A549 (cell line): Measurements from ENCODE around the gene CFAP92.

Experiments used
- EP300 ChIP-seq, 2 experiments: fragments of >200 bp; sonication (Bioruptor Twin); formaldehyde crosslinking; IDR thresholded peaks; 2 replicates in 1 of 2; 3 replicates in 1 of 2; pipeline ENCODE4 v1.6.1; 2016 to 2017
- KDM5A ChIP-seq: fragments of 200-600 bp; sonication (generic); IDR thresholded peaks from 2 replicates; pipeline ENCODE4 v1.6.1; 2016; ENCODE audit warnings: antibody characterized with exemption, mild to moderate bottlenecking
- MAFK ChIP-seq: fragments of 450-650 bp; IDR thresholded peaks from 2 replicates; pipeline ENCODE4 v1.6.1; 2014; ENCODE audit not compliant: partially characterized antibody
- POLR2A ChIP-seq: IDR thresholded peaks from 2 replicates; pipeline ENCODE4 v1.6.1; 2012; ENCODE audit warnings: mild to moderate bottlenecking, low read length
- POLR2AphosphoS2 ChIP-seq: conservative IDR thresholded peaks from 2 replicates; pipeline ENCODE4 v1.6.1; 2012; ENCODE audit warnings: low read length, improper control_type of control experiment, inconsistent platforms
- RCOR1 ChIP-seq: fragments of 150-350 bp; IDR thresholded peaks from 2 replicates; pipeline ENCODE4 v1.6.1; 2014; ENCODE audit warnings: antibody characterized with exemption, low read length, low read depth
- TF ChIP-seq, protein P1 (sequence below): fragments of >200 bp; sonication (Bioruptor Twin); formaldehyde crosslinking; IDR thresholded peaks from 3 replicates; pipeline ENCODE4 v1.5.1; 2016
- TF ChIP-seq, protein P2 (sequence below): fragments of 150-350 bp; IDR thresholded peaks from 2 replicates; pipeline ENCODE4 v1.6.1; 2014; ENCODE audit warnings: low read depth, mild to moderate bottlenecking, low read length
- TF ChIP-seq, protein P3 (sequence below): fragments of 250-450 bp; sonication (Bioruptor Pico); IDR thresholded peaks from 2 replicates; pipeline ENCODE4 v1.5.0; 2021; ENCODE audit warnings: mild to moderate bottlenecking, moderate library complexity, borderline replicate concordance

DNA sequence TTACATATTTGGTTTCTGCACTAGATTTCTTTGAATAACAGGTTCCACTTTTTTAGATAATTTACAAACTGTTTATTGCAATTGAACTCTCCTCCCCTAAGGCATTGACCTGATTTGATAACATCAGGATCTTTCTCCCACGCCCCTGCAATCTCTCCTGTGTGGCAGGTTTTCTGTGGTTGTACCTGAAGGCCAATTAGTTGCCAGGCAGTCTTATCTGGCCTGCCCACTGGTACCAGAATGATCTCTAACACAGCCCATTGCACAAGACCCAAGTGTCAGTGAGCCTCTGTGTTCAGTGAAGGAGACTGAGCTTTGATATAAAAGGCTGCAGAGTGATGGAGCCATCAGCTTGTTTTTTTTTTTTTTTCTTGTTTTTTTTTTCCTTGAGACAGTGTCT, 111.2 kb downstream of the CFAP92 start:
- TF ChIP-seq, protein P1, sequence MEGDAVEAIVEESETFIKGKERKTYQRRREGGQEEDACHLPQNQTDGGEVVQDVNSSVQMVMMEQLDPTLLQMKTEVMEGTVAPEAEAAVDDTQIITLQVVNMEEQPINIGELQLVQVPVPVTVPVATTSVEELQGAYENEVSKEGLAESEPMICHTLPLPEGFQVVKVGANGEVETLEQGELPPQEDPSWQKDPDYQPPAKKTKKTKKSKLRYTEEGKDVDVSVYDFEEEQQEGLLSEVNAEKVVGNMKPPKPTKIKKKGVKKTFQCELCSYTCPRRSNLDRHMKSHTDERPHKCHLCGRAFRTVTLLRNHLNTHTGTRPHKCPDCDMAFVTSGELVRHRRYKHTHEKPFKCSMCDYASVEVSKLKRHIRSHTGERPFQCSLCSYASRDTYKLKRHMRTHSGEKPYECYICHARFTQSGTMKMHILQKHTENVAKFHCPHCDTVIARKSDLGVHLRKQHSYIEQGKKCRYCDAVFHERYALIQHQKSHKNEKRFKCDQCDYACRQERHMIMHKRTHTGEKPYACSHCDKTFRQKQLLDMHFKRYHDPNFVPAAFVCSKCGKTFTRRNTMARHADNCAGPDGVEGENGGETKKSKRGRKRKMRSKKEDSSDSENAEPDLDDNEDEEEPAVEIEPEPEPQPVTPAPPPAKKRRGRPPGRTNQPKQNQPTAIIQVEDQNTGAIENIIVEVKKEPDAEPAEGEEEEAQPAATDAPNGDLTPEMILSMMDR = no peak
- TF ChIP-seq MAFK = no peak
- TF ChIP-seq, protein P2, sequence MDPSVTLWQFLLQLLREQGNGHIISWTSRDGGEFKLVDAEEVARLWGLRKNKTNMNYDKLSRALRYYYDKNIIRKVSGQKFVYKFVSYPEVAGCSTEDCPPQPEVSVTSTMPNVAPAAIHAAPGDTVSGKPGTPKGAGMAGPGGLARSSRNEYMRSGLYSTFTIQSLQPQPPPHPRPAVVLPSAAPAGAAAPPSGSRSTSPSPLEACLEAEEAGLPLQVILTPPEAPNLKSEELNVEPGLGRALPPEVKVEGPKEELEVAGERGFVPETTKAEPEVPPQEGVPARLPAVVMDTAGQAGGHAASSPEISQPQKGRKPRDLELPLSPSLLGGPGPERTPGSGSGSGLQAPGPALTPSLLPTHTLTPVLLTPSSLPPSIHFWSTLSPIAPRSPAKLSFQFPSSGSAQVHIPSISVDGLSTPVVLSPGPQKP = no peak
- no peak for TF ChIP-seq POLR2A
- TF ChIP-seq RCOR1 = no peak
- no peak for TF ChIP-seq KDM5A
- TF ChIP-seq, protein P3, sequence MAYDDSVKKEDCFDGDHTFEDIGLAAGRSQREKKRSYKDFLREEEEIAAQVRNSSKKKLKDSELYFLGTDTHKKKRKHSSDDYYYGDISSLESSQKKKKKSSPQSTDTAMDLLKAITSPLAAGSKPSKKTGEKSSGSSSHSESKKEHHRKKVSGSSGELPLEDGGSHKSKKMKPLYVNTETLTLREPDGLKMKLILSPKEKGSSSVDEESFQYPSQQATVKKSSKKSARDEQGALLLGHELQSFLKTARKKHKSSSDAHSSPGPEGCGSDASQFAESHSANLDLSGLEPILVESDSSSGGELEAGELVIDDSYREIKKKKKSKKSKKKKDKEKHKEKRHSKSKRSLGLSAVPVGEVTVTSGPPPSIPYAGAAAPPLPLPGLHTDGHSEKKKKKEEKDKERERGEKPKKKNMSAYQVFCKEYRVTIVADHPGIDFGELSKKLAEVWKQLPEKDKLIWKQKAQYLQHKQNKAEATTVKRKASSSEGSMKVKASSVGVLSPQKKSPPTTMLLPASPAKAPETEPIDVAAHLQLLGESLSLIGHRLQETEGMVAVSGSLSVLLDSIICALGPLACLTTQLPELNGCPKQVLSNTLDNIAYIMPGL = no peak
- no peak for TF ChIP-seq EP300 (IDR thresholded peaks at IDR 0.05)
- TF ChIP-seq POLR2AphosphoS2 = no peak
